ENCODE results near the gene ADGRG2. TPM values are rescaled to one million over a fixed set of nuclear protein-coding genes. Genes with fewer than 3 reads are reported as not detected.

Gene ADGRG2
- total and polyA plus RNA-seq, 2 donors (not counting 1 experiment from before 2014, with no cell fraction given): under 0.01 to 0.05 TPM

GRCh38 chrX:19065535-19065934, 56.7 kb downstream of the ADGRG2 start:
- no peak for TF ChIP-seq EZH2 (IDR thresholded peaks at IDR 0.05; ENCODE audit: low read length, missing control alignments)
- Histone ChIP-seq H3K4me3 (replicated peaks in 1 of 4; ENCODE audit: control extremely low read depth in 1 of 4, insufficient read depth in 1 of 4, low read depth in 3 of 4, low read length in 4 of 4) (no peak overlapping the region), H3K36me3 (ENCODE audit: control insufficient read depth, insufficient read depth, low read length) (no peaks in the 10 kb centered on the region), H3K79me2 (ENCODE audit: control insufficient read depth, insufficient read depth, low read length) (no peaks in the 10 kb centered on the region), H3K4me2 (ENCODE audit: extremely low read depth, insufficient read depth, low read length) (no peak overlapping the region), H3K27ac (ENCODE audit: insufficient read depth, low read length) (no peak overlapping the region), H4K20me1 (ENCODE audit: control insufficient read depth, extremely low read depth, insufficient read depth, low read length) (no peaks in the 10 kb centered on the region), H2AFZ (ENCODE audit: low read length) (no peak overlapping the region), H3K9me3 (ENCODE audit: control insufficient read depth, insufficient read depth, low read depth, low read length) (no peaks in the 10 kb centered on the region), H3K27me3 (ENCODE audit: control insufficient read depth, insufficient read depth, low read length) (no peaks in the 10 kb centered on the region), H3K9ac (ENCODE audit: insufficient read depth, low read length) (no peak overlapping the region), H3K4me1 (ENCODE audit: control insufficient read depth, extremely low read depth, insufficient read depth, low read length) (no peaks in the 10 kb centered on the region)
- no peak for DNase-seq (ENCODE audit: low read depth in 2 of 2)

DNA sequence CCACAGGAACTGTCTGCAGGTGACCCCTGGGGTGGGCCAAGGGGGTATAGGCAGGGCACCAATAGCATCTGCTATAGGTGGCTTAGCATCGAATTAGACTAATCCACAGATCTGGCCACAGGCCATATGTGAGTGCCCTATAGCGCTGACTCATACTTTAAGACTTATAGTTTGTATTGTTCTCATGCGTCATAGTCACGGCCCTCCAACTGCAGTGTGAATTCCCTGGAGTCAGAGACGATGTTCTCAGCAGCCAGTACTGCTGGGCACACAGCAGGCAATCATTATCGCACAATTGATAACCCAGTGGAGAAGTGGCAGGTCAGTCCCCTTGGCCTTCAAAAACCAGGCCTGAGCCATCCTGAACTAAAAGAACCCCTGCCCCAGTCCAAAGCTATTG, 58.1 kb downstream of the ADGRG2 start:
- H3K27ac ChIP-seq (ENCODE audit: insufficient read depth, low read length): no peak overlapping the region
- DNase-seq (ENCODE audit: low read depth in 2 of 2): peak; percentile 18 to 60
- no peak overlapping the region for H3K9ac ChIP-seq (ENCODE audit: insufficient read depth, low read length)
- no peak overlapping the region for H3K4me2 ChIP-seq (ENCODE audit: extremely low read depth, insufficient read depth, low read length)
- no peaks in the 10 kb centered on the region for H4K20me1 ChIP-seq (ENCODE audit: control insufficient read depth, extremely low read depth, insufficient read depth, low read length)
- no peaks in the 10 kb centered on the region for H3K36me3 ChIP-seq (ENCODE audit: control insufficient read depth, insufficient read depth, low read length)
- no peak for TF ChIP-seq EZH2 (IDR thresholded peaks at IDR 0.05; ENCODE audit: low read length, missing control alignments)
- TF ChIP-seq, protein P1, sequence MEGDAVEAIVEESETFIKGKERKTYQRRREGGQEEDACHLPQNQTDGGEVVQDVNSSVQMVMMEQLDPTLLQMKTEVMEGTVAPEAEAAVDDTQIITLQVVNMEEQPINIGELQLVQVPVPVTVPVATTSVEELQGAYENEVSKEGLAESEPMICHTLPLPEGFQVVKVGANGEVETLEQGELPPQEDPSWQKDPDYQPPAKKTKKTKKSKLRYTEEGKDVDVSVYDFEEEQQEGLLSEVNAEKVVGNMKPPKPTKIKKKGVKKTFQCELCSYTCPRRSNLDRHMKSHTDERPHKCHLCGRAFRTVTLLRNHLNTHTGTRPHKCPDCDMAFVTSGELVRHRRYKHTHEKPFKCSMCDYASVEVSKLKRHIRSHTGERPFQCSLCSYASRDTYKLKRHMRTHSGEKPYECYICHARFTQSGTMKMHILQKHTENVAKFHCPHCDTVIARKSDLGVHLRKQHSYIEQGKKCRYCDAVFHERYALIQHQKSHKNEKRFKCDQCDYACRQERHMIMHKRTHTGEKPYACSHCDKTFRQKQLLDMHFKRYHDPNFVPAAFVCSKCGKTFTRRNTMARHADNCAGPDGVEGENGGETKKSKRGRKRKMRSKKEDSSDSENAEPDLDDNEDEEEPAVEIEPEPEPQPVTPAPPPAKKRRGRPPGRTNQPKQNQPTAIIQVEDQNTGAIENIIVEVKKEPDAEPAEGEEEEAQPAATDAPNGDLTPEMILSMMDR (conservative IDR thresholded peaks at IDR 0.05 in 1 of 2, IDR thresholded peaks at IDR 0.05 in 1 of 2; ENCODE audit: low read depth in 1 of 2, low read length in 2 of 2): no peak
- no peaks in the 10 kb centered on the region for H3K4me1 ChIP-seq (ENCODE audit: control insufficient read depth, extremely low read depth, insufficient read depth, low read length)
- H3K27me3 ChIP-seq (ENCODE audit: control insufficient read depth, insufficient read depth, low read length): no peaks in the 10 kb centered on the region
- H2AFZ ChIP-seq (ENCODE audit: low read length): no peak overlapping the region
- no peak overlapping the region for H3K4me3 ChIP-seq (replicated peaks in 1 of 4; ENCODE audit: control extremely low read depth in 1 of 4, insufficient read depth in 1 of 4, low read depth in 3 of 4, low read length in 4 of 4)
- no peaks in the 10 kb centered on the region for H3K9me3 ChIP-seq (ENCODE audit: control insufficient read depth, insufficient read depth, low read depth, low read length)
- no peaks in the 10 kb centered on the region for H3K79me2 ChIP-seq (ENCODE audit: control insufficient read depth, insufficient read depth, low read length)

GRCh38 chrX:19063030-19063429, 59.2 kb downstream of the ADGRG2 start:
- Histone ChIP-seq H3K4me1 (ENCODE audit: control insufficient read depth, extremely low read depth, insufficient read depth, low read length) (no peaks in the 10 kb centered on the region), H3K27ac (ENCODE audit: insufficient read depth, low read length) (no peak overlapping the region), H3K36me3 (ENCODE audit: control insufficient read depth, insufficient read depth, low read length) (no peaks in the 10 kb centered on the region), H3K9me3 (ENCODE audit: control insufficient read depth, insufficient read depth, low read depth, low read length) (no peaks in the 10 kb centered on the region), H4K20me1 (ENCODE audit: control insufficient read depth, extremely low read depth, insufficient read depth, low read length) (no peaks in the 10 kb centered on the region), H3K4me2 (ENCODE audit: extremely low read depth, insufficient read depth, low read length) (no peak overlapping the region), H3K27me3 (ENCODE audit: control insufficient read depth, insufficient read depth, low read length) (no peaks in the 10 kb centered on the region), H3K9ac (ENCODE audit: insufficient read depth, low read length) (no peak overlapping the region), H3K4me3 (replicated peaks in 1 of 4; ENCODE audit: control extremely low read depth in 1 of 4, insufficient read depth in 1 of 4, low read depth in 3 of 4, low read length in 4 of 4) (no peak overlapping the region), H3K79me2 (ENCODE audit: control insufficient read depth, insufficient read depth, low read length) (no peaks in the 10 kb centered on the region), H2AFZ (ENCODE audit: low read length) (no peak overlapping the region)
- TF ChIP-seq, protein P1 (conservative IDR thresholded peaks at IDR 0.05 in 1 of 2, IDR thresholded peaks at IDR 0.05 in 1 of 2; ENCODE audit: low read depth in 1 of 2, low read length in 2 of 2): no peak
- no peak for TF ChIP-seq EZH2 (IDR thresholded peaks at IDR 0.05; ENCODE audit: low read length, missing control alignments)
- peak in 1 of 2 donors; percentile 45 for DNase-seq (ENCODE audit: low read depth in 2 of 2)

Data from fibroblast of lung (primary cell).